DND-41 (cell line): Measurements from ENCODE around the gene TMBIM1.

Source experiments
- ATAC-seq: fragments of 200-7000 bp; cut with Tn5 transposase; 3 replicates; pipeline ENCODE4 v1.9.1; 2021; ENCODE audit warnings: low read depth; ENCODE audit not compliant: insufficient read depth
- DNase-seq: peaks from one replicate; pipeline ENCODE4 v3.0.0-alpha.2; 2020
- H2AFZ ChIP-seq: 2 replicates; pipeline ENCODE4 v1.6.0; 2012; ENCODE audit warnings: low read depth, low read length
- H3K27ac ChIP-seq: 2 replicates; pipeline ENCODE4 v1.5.1; 2012; ENCODE audit warnings: low read length, inconsistent platforms
- H3K27me3 ChIP-seq: fragments of 200-600 bp; sonication (generic); 2 replicates; pipeline ENCODE4 v1.6.0; 2012; ENCODE audit warnings: low read length, mild to moderate bottlenecking, inconsistent platforms; ENCODE audit not compliant: insufficient read depth, poor library complexity
- H3K36me3 ChIP-seq: 2 replicates; pipeline ENCODE4 v1.5.1; 2012; ENCODE audit warnings: low read length, inconsistent platforms; ENCODE audit not compliant: insufficient read depth
- H3K4me1 ChIP-seq: 2 replicates; pipeline ENCODE4 v1.5.1; 2012; ENCODE audit warnings: mild to moderate bottlenecking, low read length; ENCODE audit not compliant: insufficient read depth
- H3K4me2 ChIP-seq: 2 replicates; pipeline ENCODE4 v1.6.0; 2012; ENCODE audit warnings: mild to moderate bottlenecking, moderate library complexity, low read length, inconsistent platforms; ENCODE audit not compliant: insufficient read depth
- H3K4me3 ChIP-seq, 2 experiments: fragments of 200-600 bp in 1 of 2; shearing (Covaris generic) in 1 of 2; 2 replicates each; pipeline ENCODE4 v1.5.1; 2012 to 2016; ENCODE audit warnings: inconsistent platforms in 2 of 2, low read length in 2 of 2, mild to moderate bottlenecking in 2 of 2, low read depth in 1 of 2, moderate library complexity in 1 of 2
- H3K79me2 ChIP-seq: 2 replicates; pipeline ENCODE4 v1.6.0; 2012; ENCODE audit warnings: low read length, inconsistent platforms; ENCODE audit not compliant: insufficient read depth
- H3K9ac ChIP-seq: 2 replicates; pipeline ENCODE4 v1.6.0; 2012; ENCODE audit warnings: low read depth, mild to moderate bottlenecking, inconsistent platforms, low read length, moderate library complexity
- H3K9me3 ChIP-seq: 2 replicates; pipeline ENCODE4 v1.5.1; 2012; ENCODE audit warnings: low read length, moderate library complexity, mild to moderate bottlenecking, inconsistent platforms; ENCODE audit not compliant: insufficient read depth, severe bottlenecking
- H4K20me1 ChIP-seq: 2 replicates; pipeline ENCODE4 v1.6.0; 2012; ENCODE audit warnings: low read length; ENCODE audit not compliant: insufficient read depth
- CTCF ChIP-seq: IDR thresholded peaks from 2 replicates; pipeline ENCODE4 v1.5.1; 2012; ENCODE audit warnings: borderline replicate concordance, low read length, moderate library complexity, mild to moderate bottlenecking; ENCODE audit not compliant: poor library complexity, severe bottlenecking; ENCODE audit errors: extremely low read depth
- EZH2 ChIP-seq: IDR thresholded peaks from 3 replicates; pipeline ENCODE4 v1.6.1; 2012; ENCODE audit warnings: borderline replicate concordance, low read depth, mild to moderate bottlenecking, moderate library complexity, low read length, inconsistent platforms; ENCODE audit not compliant: severe bottlenecking

TMBIM1 gene

GRCh38 chr2:218294430-218295022, 2.2 kb upstream of the TMBIM1 start:
- no peaks in the 10 kb centered on the region for H3K9me3 ChIP-seq
- no peak overlapping the region for H3K4me2 ChIP-seq
- ATAC-seq (no peak), DNase-seq (no peak)
- H4K20me1 ChIP-seq, result no peaks in the 10 kb centered on the region
- H3K27me3 ChIP-seq, result no peaks in the 10 kb centered on the region
- H3K9ac ChIP-seq, result no peak overlapping the region
- no peak for TF ChIP-seq CTCF
- no peak for TF ChIP-seq EZH2
- H2AFZ ChIP-seq, result no peak overlapping the region
- H3K36me3 ChIP-seq, result no peaks in the 10 kb centered on the region
- H3K4me1 ChIP-seq, result no peaks in the 10 kb centered on the region
- H3K27ac ChIP-seq, result no peak overlapping the region
- no peak overlapping the region for H3K4me3 ChIP-seq
- no peaks in the 10 kb centered on the region for H3K79me2 ChIP-seq

GRCh38 chr2:218293715-218294429, 1.6 kb upstream of the TMBIM1 start:
- Histone ChIP-seq H3K27me3 (no peaks in the 10 kb centered on the region), H3K9me3 (no peaks in the 10 kb centered on the region), H4K20me1 (no peaks in the 10 kb centered on the region), H3K4me3 (no peak overlapping the region), H3K9ac (no peak overlapping the region), H3K4me1 (no peaks in the 10 kb centered on the region), H3K27ac (no peak overlapping the region), H3K36me3 (no peaks in the 10 kb centered on the region), H3K79me2 (no peaks in the 10 kb centered on the region), H3K4me2 (no peak overlapping the region), H2AFZ (no peak overlapping the region)
- no peak for TF ChIP-seq CTCF
- TF ChIP-seq EZH2, result no peak
- DNase-seq (no peak), ATAC-seq (no peak)

GRCh38 chr2:218291318-218292047, 820 bp downstream of the TMBIM1 start:
- ATAC-seq, result no peak

More at GRCh38 chr2:218291318-218292047, 820 bp downstream of the TMBIM1 start:
- Histone ChIP-seq H3K27ac (no peak overlapping the region), H3K4me3 (no peak overlapping the region), H3K36me3 (no peaks in the 10 kb centered on the region), H3K9me3 (no peaks in the 10 kb centered on the region), H3K79me2 (no peaks in the 10 kb centered on the region), H3K4me2 (no peak overlapping the region), H2AFZ (no peak overlapping the region), H4K20me1 (no peaks in the 10 kb centered on the region), H3K27me3 (no peaks in the 10 kb centered on the region), H3K4me1 (peaks cover 9% of the 10 kb centered on the region), H3K9ac (no peak overlapping the region)
- TF ChIP-seq EZH2, result no peak
- TF ChIP-seq CTCF, result no peak
- DNase-seq, result no peak
